Hematopoietic multipotent progenitor cell treated with erythropoietin and hydrocortisone succinate and interleukin-3 and kit ligand, for 6 days (in vitro differentiated cells): Measurements from ENCODE around the gene GSTA4.
"Not testable (repeated sequence)": the region's sequence is repeated elsewhere in the genome, so short reads cannot be mapped to it uniquely, and the experiment has no call there.

ENCODE experiments used
- DNase-seq: peaks from one replicate; pipeline ENCODE4 v3.0.0-alpha.2; 2015

The GSTA4 gene

DNA sequence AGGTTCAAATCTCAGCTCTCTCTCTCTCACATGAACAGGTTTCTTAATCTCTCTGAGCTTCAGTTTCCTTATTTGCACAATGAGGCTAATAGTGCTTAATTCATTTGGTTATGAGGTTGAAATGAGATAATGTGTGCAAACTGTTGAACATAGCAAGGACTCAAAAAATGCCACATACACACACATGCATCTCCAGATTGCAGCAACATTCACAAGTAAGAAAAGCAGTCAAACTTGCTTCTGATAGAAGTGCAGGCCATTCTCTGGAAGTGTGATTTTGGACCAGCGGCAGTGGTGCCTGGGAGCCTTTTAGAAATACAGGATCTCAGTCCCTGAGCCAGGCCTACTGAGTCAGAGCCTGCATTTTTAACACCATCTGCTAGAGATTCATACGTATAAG is 25.7 kb downstream of the GSTA4 start:
- DNase-seq: no peak

DNA sequence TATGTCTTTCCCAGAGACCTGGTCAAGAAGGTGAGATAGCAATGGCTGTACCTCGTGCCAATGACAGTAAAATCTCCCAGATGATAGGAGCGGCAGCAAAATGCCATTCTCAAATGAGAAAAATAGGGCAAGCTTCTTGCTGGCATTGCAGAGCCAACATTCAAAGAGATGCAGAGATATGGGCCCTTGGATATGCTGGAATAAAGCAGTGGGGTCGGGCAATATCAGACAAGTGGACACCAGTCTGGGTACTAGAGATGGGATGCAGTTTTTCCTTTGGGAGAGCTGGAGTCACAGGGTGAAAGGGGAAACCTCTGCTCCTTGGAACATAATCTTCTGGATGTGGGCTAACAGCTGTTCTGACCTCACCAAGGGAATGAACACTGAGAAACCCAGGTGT is 29.0 kb downstream of the GSTA4 start:
- no peak for DNase-seq

GRCh38 chr6:52965380-52965779 is 29.7 kb downstream of the GSTA4 start:
- DNase-seq: peak; percentile 51

- DNase-seq: no peak
Measured at GRCh38 chr6:52964318-52964717, 30.8 kb downstream of the GSTA4 start.

DNA sequence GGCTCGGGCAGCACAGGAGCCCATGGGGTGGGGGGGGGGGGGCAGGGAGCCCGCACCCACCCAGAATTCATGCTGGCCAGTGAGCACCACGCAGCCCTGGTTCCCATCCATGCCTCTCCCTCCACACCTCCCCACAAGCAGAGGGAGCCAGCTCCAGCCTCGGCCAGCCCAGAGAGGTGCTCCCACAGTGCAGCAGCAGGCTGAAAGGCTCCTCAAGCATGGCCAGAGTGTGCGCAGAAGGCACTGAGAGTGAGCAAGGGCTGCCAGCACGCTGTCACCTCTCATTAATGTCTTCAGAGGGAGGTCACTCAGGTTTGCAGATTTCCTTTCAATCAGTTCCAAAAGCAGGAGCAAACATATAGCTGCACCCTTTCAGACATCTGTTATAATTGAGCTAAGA is 32.4 kb downstream of the GSTA4 start:
- no peak for DNase-seq

DNA sequence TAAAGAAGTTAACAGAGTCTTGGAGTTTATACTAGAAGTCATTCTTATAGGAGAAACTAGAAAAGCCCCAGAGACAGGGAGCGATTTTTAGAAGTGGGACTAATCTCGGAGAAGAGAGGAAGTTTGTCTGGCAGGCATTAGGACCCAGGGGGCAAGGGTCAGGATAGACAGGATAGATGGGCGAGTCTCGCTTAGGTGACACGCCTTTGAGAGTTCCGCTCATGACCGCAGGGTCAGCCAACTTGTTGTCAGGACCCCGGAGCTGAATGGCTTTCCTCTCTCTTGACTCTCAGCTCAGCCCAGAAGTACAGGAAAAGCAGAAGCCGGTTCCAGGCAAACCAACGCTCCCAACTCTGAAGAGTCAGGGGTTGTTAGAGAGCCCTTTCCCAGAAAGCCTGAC is 34.1 kb downstream of the GSTA4 start:
- DNase-seq: not testable (repeated sequence)

GRCh38 chr6:52960211-52960610 is 34.9 kb downstream of the GSTA4 start:
- not testable (repeated sequence) for DNase-seq

DNA sequence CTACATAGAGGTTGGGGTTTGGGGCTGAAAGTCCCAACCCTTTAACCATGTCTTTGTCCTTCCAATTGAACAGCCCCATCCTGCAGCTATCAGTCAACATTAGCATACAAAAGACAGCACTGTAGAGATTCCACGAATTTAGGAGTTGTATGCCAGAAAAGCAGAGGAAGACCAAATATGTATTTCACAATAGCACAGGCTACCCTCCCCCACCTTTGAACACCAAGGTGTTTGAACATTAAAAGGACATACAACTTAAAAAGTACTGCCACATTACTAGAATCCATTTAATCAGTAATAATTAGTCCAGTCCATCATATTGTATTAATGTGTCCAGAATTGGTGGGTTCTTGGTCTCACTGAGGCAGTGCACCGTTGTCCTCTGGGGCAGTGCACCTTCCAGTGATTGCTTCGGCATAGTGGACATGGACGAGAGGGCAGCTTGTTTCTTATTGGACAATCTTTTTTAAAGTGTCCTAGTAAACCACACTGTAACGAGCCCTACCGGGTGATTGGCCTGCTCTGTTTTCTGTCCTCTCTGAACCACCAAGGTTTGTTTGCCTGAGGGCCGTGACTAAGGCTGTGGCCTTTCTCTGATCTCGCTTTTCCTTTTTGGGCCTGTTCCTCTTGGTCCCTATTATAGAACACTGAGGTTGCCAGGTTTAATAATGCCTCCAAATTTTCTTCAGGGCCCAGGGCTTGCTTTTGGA is 36.4 kb downstream of the GSTA4 start:
- no peak for DNase-seq

DNA sequence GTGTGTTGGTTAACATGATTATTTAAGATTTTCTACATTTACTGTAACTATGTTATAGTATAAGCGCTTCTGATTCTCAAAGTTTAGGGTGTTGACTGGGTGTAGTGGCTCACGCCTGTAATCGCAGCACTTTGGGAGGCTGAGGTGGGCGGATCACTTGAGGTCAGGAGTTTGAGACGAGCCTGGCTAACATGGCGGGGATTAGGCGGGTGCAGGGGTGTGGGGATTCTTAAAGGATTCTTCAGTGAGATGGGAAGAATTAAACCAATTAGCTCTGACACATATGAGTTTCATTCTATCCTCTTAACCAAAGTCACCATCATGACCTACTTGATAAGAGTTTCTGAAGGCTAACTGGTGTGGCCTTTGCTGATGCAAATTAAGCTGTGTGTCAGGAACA is 39.2 kb downstream of the GSTA4 start:
- no peak for DNase-seq

DNA sequence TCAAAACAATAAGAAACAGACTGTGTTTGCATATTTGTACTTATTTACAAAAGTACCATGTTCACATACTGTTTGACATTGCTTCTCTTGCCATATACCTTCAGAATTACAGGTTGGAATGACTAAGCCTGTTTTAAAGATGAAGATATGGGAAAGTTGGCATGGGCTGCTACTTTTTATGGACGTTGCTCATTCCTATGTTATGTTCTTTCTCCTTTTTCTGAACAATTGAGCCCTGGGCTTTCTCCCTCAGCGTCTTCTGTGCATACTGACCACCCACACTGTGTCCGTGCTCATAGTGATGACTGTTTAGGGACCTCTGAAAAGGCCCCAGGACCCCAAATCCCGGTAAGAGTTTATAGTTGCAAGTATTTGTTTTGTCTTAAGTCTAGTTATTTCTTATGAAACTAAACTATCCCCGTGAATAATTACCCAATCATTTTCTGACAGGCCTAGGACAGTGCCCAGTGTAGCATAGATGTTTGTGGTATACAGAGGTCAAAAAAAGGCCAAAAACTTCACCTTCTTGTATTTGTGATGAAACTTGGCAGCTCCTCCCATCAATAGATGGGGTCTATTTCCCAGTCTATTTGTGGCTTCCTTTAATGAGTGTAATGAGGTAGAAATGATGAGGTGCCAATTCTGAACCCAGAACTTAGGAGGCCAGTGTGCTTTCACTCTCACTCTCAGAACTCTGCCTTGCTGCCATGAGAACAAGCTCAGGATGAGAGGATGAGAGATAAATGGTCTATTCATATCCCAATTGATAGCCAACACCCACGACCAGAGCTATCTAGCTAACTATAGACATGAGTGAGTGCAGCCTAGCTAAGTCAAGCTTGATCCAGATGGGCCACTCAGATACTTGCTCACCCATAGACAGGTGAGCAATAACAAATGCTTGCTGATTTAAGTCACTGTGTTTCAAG is 40.9 kb downstream of the GSTA4 start:
- no peak for DNase-seq

- peak; percentile 14 for DNase-seq
Measured at GRCh38 chr6:52946306-52946705, 48.8 kb downstream of the GSTA4 start.

- not testable (repeated sequence) for DNase-seq
Measured at GRCh38 chr6:52942821-52943220, 52.3 kb downstream of the GSTA4 start.

DNA sequence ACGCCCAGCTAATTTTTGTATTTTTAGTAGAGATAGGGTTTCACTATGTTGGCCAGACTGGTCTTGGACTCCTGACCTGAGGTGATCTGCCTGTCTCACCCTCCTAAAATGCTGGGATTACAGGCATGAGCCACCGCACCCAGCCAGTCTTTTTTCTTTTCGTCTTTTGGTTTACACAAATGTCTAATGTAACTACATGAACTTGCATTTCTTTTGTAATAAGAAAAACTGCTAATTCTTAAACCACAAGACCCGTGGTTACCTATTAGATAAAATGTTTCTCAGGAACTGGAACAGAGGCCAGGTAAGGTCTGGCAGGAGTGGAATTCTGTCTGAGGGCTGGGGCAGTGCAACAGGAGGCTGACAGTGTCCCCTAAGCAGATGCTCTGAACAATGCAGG is 52.9 kb downstream of the GSTA4 start:
- DNase-seq: no peak

GRCh38 chr6:52937908-52938307 is 57.2 kb downstream of the GSTA4 start:
- DNase-seq: no peak

DNA sequence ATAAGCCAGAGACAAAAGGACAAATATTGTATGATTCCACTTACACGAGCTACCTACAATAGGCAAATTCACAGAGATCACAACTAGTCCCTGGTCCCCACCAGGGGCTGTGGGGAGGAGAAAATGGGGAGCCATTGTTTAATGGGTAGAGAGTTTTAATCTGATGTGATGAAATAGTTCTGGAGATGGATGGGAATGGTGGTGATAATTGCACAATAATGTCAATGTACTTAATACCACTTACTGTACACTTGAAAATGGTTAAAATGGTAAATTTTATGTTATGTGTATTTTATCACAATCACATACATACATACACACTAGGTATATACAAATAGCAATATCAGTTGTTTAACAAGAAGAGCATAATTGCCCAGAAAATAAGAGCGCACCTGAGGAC is 61.3 kb downstream of the GSTA4 start:
- no peak for DNase-seq

DNA sequence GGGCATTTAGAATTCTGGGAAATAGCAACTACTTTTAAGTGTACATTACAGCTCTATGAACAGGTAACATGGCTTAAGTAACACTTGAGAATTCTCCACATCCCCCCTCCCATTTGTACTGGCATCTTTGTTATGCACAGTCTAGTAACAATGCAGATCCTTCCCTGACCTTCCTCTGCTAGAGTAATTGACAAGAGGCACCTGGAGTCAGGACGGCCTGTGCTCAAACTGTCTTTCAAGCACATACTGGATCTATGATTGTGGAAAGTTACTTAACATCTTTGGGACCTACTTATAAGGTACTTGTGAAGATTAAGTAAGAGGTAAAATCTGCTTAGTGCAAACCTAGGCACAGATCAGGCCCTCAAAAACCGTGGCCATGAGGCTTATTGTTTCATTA is 63.7 kb downstream of the GSTA4 start:
- no peak for DNase-seq

DNA sequence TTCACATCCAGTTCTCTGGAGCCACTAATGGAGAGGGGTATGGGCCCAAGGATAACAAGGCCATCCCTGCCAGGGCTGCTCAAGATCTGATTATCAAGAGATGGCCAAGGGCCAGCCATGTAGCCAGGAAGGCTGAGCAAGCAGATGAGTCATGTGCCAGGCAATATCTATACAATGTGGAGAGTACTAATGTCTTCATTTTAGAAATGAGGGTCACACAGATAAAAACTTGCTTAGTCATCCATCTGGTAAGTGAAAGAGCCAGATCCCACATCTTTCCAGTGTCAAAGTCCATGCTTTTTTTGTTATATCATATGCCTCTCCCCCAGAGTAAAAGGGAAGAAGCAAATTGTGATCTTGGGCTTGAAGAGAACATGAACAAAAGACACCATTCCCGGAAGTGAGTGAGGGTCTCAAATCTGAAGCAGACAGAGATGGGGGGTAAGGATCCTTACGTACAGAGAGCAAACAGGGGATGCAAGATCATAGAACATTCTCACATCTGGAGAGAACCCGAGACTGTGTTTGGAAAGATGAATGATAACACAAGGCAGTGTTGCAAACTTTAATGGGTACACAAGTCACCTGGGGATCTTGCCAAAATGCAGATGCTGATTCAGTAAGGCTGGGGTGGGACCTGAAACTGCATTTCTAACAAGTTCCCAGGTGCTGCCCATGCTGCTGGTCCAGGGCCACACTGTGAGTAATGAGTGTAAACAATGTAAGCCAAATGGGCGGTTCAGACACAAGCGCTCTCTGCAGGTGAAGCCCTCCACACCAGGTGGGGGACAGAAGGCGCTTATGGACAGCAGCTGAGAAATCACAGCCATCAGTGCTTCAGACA is 65.5 kb downstream of the GSTA4 start:
- DNase-seq: peak; percentile 95
